Peyer's patch (tissue), 4 donors: ENCODE measurements around the gene LAMA1. TPM values are rescaled to one million over a fixed set of nuclear protein-coding genes. Genes with fewer than 3 reads are reported as not detected.

Source experiments
- DNase-seq, 3 donors: peaks; one replicate each; pipeline ENCODE4 v3.0.0-alpha.2; 2017 to 2019
- H3K27ac ChIP-seq, 4 donors: fragments of 200-600 bp; sonication (generic); one replicate each; pipeline ENCODE4 v1.5.1; 2016 to 2019
- H3K27me3 ChIP-seq, 2 donors: fragments of 200-600 bp; sonication (generic); one replicate each; pipeline ENCODE4 v1.5.1; 2019
- H3K36me3 ChIP-seq, 3 donors: fragments of 200-600 bp; sonication (generic); one replicate each; pipeline ENCODE4 v1.5.1; 2016 to 2019
- H3K4me1 ChIP-seq, 4 donors: fragments of 200-600 bp; sonication (generic); one replicate each; pipeline ENCODE4 v1.5.1; 2016 to 2019
- H3K4me3 ChIP-seq, 4 donors: fragments of 200-600 bp; sonication (generic); 1 replicate in 3 of 4; 2 replicates in 1 of 4; pipeline ENCODE4 v1.5.1; 2016 to 2019; ENCODE audit warnings: mild to moderate bottlenecking in 1 of 4
- H3K9me3 ChIP-seq, 4 donors: fragments of 200-600 bp; sonication (generic); one replicate each; pipeline ENCODE4 v1.5.1; 2016 to 2019; ENCODE audit warnings: mild to moderate bottlenecking in 1 of 4
- CTCF ChIP-seq, 6 experiments: fragments of 450-650 bp in 4 of 6; fragments of 200-600 bp in 2 of 6; sonication (generic) in 1 of 6; IDR thresholded peaks; one replicate each; pipeline ENCODE4 v1.5.1; 2017 to 2019; ENCODE audit warnings: antibody characterized with exemption in 6 of 6, mild to moderate bottlenecking in 3 of 6, moderate library complexity in 1 of 6
- POLR2A ChIP-seq, 2 donors: fragments of 450-650 bp; IDR thresholded peaks; one replicate each; pipeline ENCODE4 v1.5.1; 2017; ENCODE audit warnings: antibody characterized with exemption in 2 of 2, mild to moderate bottlenecking in 2 of 2, moderate library complexity in 2 of 2
- total RNA-seq, 4 donors: library from RNA; depleted of rRNA; stranded (reverse); fragments of >200 nt; gene quantifications; one replicate each; pipeline ENCODE4 v1.1.0, GENCODE V29; 2016

LAMA1 gene
- total RNA-seq, 4 donors from 2014 or later = 1.8 to 3.5 (median 2.2) TPM; not detected in 1

GRCh38 chr18:7104649-7105048 lies 12.9 kb downstream of the LAMA1 start:
- Histone ChIP-seq H3K27ac (no peak overlapping the region), H3K9me3 (no peaks in the 10 kb centered on the region), H3K36me3 (no peaks in the 10 kb centered on the region), H3K4me1 (no peaks in the 10 kb centered on the region), H3K27me3 (no peaks in the 10 kb centered on the region), H3K4me3 (no peak overlapping the region)
- no peak for DNase-seq
- TF ChIP-seq CTCF (IDR thresholded peaks at IDR 0.05) = no peak
- TF ChIP-seq POLR2A (IDR thresholded peaks at IDR 0.05) = no peak

DNA sequence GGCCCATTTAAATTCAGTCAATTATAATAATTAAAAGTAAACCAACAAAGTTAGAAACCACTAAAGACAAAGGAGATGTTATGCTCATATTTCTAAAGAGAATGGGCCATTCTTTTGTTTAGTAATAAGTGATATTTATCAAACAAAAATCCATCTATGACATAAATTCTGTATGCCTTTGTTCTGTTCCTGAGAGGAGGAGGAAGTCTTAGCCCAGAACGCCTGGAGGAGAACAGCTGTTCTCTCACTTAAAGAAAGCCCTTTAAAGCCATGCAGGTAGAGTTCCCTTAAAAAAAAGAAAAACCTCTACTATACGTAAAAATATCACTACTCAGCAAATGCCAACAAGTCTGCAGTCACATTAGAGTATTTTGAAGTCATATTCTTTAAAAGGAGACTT lies 15.5 kb downstream of the LAMA1 start:
- H3K36me3 ChIP-seq = no peaks in the 10 kb centered on the region
- no peak overlapping the region for H3K27ac ChIP-seq
- no peaks in the 10 kb centered on the region for H3K27me3 ChIP-seq
- H3K4me1 ChIP-seq = no peaks in the 10 kb centered on the region
- no peaks in the 10 kb centered on the region for H3K9me3 ChIP-seq
- DNase-seq = no peak
- TF ChIP-seq POLR2A (IDR thresholded peaks at IDR 0.05) (no peak), CTCF (IDR thresholded peaks at IDR 0.05) (no peak)
- H3K4me3 ChIP-seq = no peak overlapping the region

DNA sequence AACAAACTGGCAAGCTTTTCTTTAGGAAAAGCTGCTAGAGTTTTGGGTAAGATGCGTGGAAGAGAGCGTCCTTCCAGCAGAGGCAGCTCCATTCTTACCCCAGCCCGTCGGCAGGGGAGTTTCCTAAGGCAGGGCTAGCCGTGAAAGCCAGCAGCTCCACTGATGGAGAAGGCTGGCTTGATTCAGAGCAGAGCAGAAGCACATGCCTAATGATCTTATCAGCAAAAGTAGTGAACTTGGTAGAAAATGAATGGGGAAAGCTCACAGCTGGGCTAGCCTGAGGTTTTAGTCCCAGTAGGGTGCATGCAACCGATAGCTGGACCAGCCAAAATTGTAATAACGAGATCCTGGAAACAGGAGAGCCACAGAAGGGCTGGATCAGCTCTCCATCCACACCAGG lies 20.8 kb downstream of the LAMA1 start:
- TF ChIP-seq POLR2A (IDR thresholded peaks at IDR 0.05) = no peak
- TF ChIP-seq CTCF (IDR thresholded peaks at IDR 0.05) = no peak
- H3K36me3 ChIP-seq = no peaks in the 10 kb centered on the region
- H3K4me1 ChIP-seq = no peaks in the 10 kb centered on the region

DNA sequence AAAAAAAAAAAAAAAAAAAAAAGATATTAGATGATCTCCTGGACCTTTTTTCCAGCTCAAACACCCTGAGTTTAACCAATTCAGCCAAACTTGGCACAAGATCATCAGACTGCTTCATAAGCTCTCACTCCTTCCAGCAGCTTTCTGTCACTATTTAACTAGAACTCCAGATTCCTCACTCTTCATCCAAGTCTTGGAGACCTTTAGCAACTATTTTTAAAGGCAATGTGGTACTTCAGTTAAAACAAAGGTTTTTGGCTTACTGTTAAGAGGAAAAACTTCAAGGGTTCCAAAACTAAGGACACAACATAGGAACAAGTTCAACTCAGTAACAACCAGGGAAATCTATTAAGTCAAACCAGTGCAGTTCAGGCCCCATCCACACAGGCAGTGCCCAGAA lies 23.2 kb downstream of the LAMA1 start:
- Histone ChIP-seq H3K36me3 (no peaks in the 10 kb centered on the region), H3K27ac (no peak overlapping the region), H3K27me3 (no peaks in the 10 kb centered on the region), H3K9me3 (no peaks in the 10 kb centered on the region), H3K4me3 (no peak overlapping the region), H3K4me1 (no peaks in the 10 kb centered on the region)
- TF ChIP-seq CTCF (IDR thresholded peaks at IDR 0.05) = no peak
- no peak for TF ChIP-seq POLR2A (IDR thresholded peaks at IDR 0.05)
- DNase-seq = no peak

More for the DNA sequence above, 20.8 kb downstream of the LAMA1 start:
- H3K4me3 ChIP-seq = no peak overlapping the region
- no peak overlapping the region for H3K27ac ChIP-seq
- H3K27me3 ChIP-seq = no peaks in the 10 kb centered on the region
- H3K9me3 ChIP-seq = no peaks in the 10 kb centered on the region
- no peak for DNase-seq

DNA sequence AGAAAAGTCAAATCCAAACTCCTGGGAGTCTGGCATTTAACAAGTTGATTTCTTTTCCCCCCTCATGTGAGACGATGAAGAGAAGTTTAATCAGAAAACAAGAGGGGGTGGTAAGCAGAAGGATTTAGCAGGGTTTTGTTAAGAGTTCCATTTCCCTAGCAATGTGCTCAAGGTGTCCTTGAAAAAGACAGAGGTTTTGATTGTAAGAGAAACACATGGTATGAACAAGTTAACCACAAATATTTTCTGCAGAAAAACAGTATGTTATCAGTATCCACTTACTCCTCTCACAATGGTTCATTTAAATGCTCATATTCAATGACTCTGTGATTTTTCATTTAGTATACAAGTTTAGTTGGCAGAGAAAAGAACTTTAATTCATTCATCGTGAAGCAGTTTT lies 26.8 kb downstream of the LAMA1 start:
- Histone ChIP-seq H3K4me1 (no peaks in the 10 kb centered on the region), H3K27me3 (no peaks in the 10 kb centered on the region), H3K4me3 (no peak overlapping the region), H3K36me3 (no peaks in the 10 kb centered on the region), H3K27ac (no peak overlapping the region), H3K9me3 (no peaks in the 10 kb centered on the region)
- DNase-seq = no peak
- TF ChIP-seq CTCF (IDR thresholded peaks at IDR 0.05) = no peak
- TF ChIP-seq POLR2A (IDR thresholded peaks at IDR 0.05) = no peak

- no peaks in the 10 kb centered on the region for H3K36me3 ChIP-seq
- H3K4me3 ChIP-seq = no peak overlapping the region
- no peaks in the 10 kb centered on the region for H3K4me1 ChIP-seq
- no peaks in the 10 kb centered on the region for H3K9me3 ChIP-seq
- no peak for DNase-seq
- no peak overlapping the region for H3K27ac ChIP-seq
- TF ChIP-seq POLR2A (IDR thresholded peaks at IDR 0.05) = no peak
- no peak for TF ChIP-seq CTCF (IDR thresholded peaks at IDR 0.05)
- H3K27me3 ChIP-seq = no peaks in the 10 kb centered on the region
These were observed 28.2 kb downstream of the LAMA1 start for GRCh38 chr18:7089369-7089768.
